Measurements from ENCODE around the gene CSF2.

The CSF2 gene

DNA sequence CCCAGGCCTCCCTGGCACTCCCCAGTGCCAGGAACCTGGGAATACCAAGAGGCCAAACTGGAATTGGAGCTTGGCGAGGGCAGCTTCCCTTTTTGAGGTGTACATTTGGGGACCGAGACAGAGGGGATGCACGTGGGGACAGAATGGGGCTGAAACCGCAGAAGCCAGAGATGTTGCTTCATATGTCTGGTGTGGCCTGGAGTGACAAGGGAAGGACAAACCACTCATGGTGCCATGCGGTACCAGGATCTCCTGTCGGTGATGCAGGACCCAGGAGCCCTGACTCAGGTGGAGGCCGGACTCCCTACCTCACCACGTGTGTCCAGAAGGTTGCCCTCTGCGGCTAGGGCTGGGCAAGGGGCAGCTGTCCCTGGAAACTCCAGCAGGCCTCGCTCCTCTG lies 4.0 kb upstream of the CSF2 start:
- Histone ChIP-seq H3K9me3 (ENCODE audit: control insufficient read depth, insufficient read depth, low read length) (no peaks in the 10 kb centered on the region), H3K79me2 (ENCODE audit: control insufficient read depth, low read length) (no peaks in the 10 kb centered on the region), H3K36me3 (ENCODE audit: control insufficient read depth, low read length) (no peaks in the 10 kb centered on the region), H3K4me2 (ENCODE audit: low read length) (no peak overlapping the region), H3F3A (ENCODE audit: control insufficient read depth, insufficient read depth) (no peaks in the 10 kb centered on the region), H3K4me1 (ENCODE audit: control insufficient read depth, low read length) (no peaks in the 10 kb centered on the region), H3K27ac (ENCODE audit: low read depth, low read length) (no peak overlapping the region), H4K20me1 (ENCODE audit: control insufficient read depth, insufficient read depth, low read depth, low read length) (no peaks in the 10 kb centered on the region), H3K27me3 (ENCODE audit: control insufficient read depth, low read length) (no peaks in the 10 kb centered on the region; the same call in 1 of the 2 replicates), H3K4me3 (ENCODE audit: low read length) (no peak overlapping the region), H3K9me2 (replicated peaks; ENCODE audit: control insufficient read depth, low read length) (no peaks in the 10 kb centered on the region)
- TF ChIP-seq, protein P1, sequence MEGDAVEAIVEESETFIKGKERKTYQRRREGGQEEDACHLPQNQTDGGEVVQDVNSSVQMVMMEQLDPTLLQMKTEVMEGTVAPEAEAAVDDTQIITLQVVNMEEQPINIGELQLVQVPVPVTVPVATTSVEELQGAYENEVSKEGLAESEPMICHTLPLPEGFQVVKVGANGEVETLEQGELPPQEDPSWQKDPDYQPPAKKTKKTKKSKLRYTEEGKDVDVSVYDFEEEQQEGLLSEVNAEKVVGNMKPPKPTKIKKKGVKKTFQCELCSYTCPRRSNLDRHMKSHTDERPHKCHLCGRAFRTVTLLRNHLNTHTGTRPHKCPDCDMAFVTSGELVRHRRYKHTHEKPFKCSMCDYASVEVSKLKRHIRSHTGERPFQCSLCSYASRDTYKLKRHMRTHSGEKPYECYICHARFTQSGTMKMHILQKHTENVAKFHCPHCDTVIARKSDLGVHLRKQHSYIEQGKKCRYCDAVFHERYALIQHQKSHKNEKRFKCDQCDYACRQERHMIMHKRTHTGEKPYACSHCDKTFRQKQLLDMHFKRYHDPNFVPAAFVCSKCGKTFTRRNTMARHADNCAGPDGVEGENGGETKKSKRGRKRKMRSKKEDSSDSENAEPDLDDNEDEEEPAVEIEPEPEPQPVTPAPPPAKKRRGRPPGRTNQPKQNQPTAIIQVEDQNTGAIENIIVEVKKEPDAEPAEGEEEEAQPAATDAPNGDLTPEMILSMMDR (IDR thresholded peaks at IDR 0.05; ENCODE audit: low read depth, low read length, poor library complexity, severe bottlenecking), result no peak
- no peak for TF ChIP-seq EZH2phosphoT487 (IDR thresholded peaks at IDR 0.05; ENCODE audit: borderline replicate concordance, low read length)

DNA sequence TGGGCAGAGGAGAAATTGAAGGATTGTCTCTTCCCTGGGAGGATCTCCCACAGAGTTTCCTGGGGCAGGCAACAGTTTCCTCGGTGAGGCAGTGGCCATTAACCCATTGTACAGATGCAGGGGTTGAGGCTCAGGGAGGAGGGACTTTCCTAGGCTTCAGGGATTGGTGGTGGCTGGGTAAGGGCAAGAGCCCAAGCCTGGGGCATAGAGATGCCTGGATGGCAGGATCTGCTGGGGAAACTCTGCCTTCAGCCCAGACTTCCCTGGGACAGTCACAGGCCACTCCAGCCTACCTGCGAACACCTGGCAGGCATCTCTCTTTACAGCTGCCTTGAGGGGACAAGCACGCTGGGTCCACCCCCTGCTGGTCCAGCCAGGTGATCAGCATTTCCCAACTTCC lies 3.6 kb upstream of the CSF2 start:
- Histone ChIP-seq H3K27ac (ENCODE audit: low read depth, low read length) (no peak overlapping the region), H3K4me2 (ENCODE audit: low read length) (no peak overlapping the region), H3K4me3 (ENCODE audit: low read length) (no peak overlapping the region), H3F3A (ENCODE audit: control insufficient read depth, insufficient read depth) (no peaks in the 10 kb centered on the region), H3K9me2 (replicated peaks; ENCODE audit: control insufficient read depth, low read length) (no peaks in the 10 kb centered on the region), H3K9me3 (ENCODE audit: control insufficient read depth, insufficient read depth, low read length) (no peaks in the 10 kb centered on the region), H3K79me2 (ENCODE audit: control insufficient read depth, low read length) (no peaks in the 10 kb centered on the region), H3K4me1 (ENCODE audit: control insufficient read depth, low read length) (no peaks in the 10 kb centered on the region), H4K20me1 (ENCODE audit: control insufficient read depth, insufficient read depth, low read depth, low read length) (no peaks in the 10 kb centered on the region), H3K27me3 (ENCODE audit: control insufficient read depth, low read length) (no peaks in the 10 kb centered on the region; the same call in 1 of the 2 replicates), H3K36me3 (ENCODE audit: control insufficient read depth, low read length) (no peaks in the 10 kb centered on the region)
- TF ChIP-seq, protein P1 (IDR thresholded peaks at IDR 0.05; ENCODE audit: low read depth, low read length, poor library complexity, severe bottlenecking), result no peak
- TF ChIP-seq EZH2phosphoT487 (IDR thresholded peaks at IDR 0.05; ENCODE audit: borderline replicate concordance, low read length), result no peak

DNA sequence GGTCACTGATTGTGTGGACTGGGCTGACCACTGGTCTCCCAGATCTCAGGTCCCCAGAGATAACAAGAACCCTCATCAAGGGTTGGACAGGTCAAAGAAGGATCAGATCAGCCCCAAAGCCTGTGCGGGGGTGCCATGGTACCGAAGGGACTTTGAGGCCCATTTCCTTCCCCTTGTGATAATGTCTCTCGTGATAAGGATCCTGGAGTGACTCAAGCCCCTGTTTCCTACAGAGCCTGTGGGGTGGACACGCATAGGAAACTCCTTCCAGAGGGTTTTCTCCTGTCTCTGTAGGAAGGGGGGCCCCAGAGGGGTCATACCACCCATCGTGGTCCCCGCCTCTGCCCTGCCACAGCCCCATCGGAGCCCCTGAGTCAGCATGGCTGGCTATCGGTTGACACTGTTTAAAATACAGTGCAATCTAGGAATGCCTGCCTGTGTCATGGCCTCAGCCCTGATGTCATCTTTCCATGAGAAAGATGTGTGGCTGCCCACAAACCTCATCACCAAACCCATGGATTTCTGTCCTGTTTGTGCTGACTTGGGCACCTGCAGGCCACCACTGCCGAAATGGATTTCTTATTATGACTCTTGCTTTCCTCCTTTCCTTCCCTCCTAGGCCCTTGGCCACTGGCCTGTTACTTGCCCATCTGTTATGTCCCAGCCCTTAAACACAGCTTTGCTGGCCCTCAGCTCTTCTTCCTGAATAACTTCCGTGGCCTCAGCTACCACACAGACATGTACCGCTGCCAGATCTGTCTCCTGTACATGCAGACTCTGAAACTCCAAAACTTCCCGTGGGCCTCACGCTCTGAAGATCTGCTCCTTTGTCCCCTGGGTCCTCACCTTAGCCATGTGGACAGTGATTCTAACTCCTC lies 2.9 kb upstream of the CSF2 start:
- no peaks in the 10 kb centered on the region for H3K36me3 ChIP-seq (ENCODE audit: control insufficient read depth, low read length)
- no peak overlapping the region for H3K4me2 ChIP-seq (ENCODE audit: low read length)
- no peaks in the 10 kb centered on the region for H3K9me3 ChIP-seq (ENCODE audit: control insufficient read depth, insufficient read depth, low read length)
- H3F3A ChIP-seq (ENCODE audit: control insufficient read depth, insufficient read depth), result no peaks in the 10 kb centered on the region
- H3K79me2 ChIP-seq (ENCODE audit: control insufficient read depth, low read length), result no peaks in the 10 kb centered on the region
- H4K20me1 ChIP-seq (ENCODE audit: control insufficient read depth, insufficient read depth, low read depth, low read length), result no peaks in the 10 kb centered on the region
- no peaks in the 10 kb centered on the region; the same call in 1 of the 2 replicates for H3K27me3 ChIP-seq (ENCODE audit: control insufficient read depth, low read length)
- no peak for TF ChIP-seq EZH2phosphoT487 (IDR thresholded peaks at IDR 0.05; ENCODE audit: borderline replicate concordance, low read length)
- TF ChIP-seq, protein P1 (IDR thresholded peaks at IDR 0.05; ENCODE audit: low read depth, low read length, poor library complexity, severe bottlenecking), result no peak
- no peak overlapping the region for H3K4me3 ChIP-seq (ENCODE audit: low read length)
- no peaks in the 10 kb centered on the region for H3K9me2 ChIP-seq (replicated peaks; ENCODE audit: control insufficient read depth, low read length)
- H3K4me1 ChIP-seq (ENCODE audit: control insufficient read depth, low read length), result no peaks in the 10 kb centered on the region
- no peak overlapping the region for H3K27ac ChIP-seq (ENCODE audit: low read depth, low read length)

All from DOHH2 (cell line).